GM18498 (cell line): Measurements from ENCODE around the gene CSK.
A peak's percentile ranks its signal among the peaks of the same experiment; 100 is the strongest.

Source experiments
- ATAC-seq: cut with Tn5 transposase; IDR thresholded peaks from one replicate; pipeline ENCODE4 v1.9.1; 2021; ENCODE audit warnings: mild to moderate bottlenecking, moderate library complexity; ENCODE audit not compliant: unreplicated experiment

The CSK gene

DNA sequence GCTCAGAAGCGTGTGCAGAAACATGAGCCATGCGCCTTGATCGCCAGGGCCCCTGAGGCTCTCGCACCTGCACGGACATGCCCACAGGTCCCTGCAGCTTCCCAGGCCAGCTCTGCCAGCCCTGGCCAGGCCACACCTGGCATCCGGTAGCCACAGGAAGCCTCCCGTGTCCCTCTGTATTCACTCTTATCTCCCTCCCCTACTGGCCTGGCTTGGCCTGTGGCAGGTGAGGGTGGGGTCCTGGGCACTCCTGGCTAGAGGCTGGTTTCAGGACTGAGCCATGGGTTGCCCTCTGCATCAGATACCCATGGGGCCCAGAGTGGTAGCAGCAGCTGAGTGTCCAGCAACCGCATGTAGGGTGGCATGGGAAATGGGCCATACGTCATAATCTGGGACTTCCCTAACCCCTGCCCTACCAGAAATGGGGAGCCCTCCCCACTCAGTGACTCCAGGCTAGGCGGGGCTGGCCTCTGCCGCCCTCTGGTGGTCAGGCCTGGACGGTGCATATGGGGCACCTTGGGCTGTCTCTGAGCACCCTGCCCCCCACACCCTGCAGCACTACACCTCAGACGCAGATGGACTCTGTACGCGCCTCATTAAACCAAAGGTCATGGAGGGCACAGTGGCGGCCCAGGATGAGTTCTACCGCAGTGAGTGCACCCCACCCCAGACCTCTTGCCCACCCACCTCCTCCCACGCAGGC, 18.1 kb downstream of the CSK start:
- peak; percentile 81 for ATAC-seq

DNA sequence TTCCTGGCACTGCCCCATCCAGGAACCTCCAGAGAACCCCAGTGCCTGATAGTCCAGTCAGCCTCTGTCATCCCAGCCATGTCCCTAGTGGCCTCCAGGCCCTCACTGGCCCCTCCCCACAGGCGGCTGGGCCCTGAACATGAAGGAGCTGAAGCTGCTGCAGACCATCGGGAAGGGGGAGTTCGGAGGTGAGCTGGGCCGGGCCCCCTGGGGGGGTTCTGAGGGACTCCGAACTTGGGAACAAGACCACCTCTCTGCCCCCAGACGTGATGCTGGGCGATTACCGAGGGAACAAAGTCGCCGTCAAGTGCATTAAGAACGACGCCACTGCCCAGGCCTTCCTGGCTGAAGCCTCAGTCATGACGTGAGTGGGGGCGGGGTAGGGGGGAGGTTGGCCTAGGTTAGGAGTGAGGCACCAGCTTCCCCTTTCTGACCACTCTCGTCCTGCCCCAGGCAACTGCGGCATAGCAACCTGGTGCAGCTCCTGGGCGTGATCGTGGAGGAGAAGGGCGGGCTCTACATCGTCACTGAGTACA, 18.7 kb downstream of the CSK start:
- no peak for ATAC-seq

DNA sequence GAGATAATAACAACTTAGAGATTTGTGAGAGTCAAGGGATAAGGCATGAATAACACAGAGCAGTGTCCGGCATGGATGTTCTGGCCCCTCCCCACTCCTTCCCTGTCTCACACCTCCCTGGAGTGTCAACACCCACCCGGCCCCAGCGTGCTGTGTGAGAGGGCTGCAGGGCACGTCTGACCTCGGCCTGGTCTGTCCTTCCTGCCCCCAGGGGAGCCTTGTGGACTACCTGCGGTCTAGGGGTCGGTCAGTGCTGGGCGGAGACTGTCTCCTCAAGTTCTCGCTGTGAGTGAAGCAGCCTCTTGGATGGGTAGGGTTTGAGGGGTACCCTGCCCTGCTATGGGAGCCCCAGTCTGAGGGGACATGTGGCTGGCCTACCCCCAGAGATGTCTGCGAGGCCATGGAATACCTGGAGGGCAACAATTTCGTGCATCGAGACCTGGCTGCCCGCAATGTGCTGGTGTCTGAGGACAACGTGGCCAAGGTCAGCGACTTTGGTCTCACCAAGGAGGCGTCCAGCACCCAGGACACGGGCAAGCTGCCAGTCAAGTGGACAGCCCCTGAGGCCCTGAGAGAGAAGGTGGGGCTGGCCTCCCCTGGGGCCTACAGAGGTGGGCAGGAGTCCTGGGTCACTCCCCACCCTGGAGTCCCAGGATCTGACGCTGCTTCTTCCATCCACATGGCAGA, 19.6 kb downstream of the CSK start:
- ATAC-seq = no peak

DNA sequence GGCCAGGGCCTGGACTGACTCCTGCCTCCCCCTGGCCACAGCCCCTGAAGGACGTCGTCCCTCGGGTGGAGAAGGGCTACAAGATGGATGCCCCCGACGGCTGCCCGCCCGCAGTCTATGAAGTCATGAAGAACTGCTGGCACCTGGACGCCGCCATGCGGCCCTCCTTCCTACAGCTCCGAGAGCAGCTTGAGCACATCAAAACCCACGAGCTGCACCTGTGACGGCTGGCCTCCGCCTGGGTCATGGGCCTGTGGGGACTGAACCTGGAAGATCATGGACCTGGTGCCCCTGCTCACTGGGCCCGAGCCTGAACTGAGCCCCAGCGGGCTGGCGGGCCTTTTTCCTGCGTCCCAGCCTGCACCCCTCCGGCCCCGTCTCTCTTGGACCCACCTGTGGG, 20.4 kb downstream of the CSK start:
- no peak for ATAC-seq

DNA sequence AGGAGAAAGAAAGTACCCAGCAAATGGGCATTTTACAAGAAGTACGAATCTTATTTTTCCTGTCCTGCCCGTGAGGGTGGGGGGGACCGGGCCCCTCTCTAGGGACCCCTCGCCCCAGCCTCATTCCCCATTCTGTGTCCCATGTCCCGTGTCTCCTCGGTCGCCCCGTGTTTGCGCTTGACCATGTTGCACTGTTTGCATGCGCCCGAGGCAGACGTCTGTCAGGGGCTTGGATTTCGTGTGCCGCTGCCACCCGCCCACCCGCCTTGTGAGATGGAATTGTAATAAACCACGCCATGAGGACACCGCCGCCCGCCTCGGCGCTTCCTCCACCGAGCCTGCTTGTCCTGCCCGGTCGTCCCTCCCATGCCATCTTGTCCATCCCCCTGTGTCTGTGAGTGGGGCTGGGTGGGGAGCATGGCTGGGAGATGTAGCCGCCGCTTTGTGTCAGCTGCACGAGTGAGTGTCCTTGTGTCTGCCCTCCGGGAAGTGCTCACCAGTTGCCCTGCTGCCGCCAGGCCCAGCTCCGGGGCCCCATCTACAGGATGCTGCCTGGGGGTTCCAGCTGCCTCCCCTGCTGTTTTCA, 21.1 kb downstream of the CSK start:
- ATAC-seq = no peak

DNA sequence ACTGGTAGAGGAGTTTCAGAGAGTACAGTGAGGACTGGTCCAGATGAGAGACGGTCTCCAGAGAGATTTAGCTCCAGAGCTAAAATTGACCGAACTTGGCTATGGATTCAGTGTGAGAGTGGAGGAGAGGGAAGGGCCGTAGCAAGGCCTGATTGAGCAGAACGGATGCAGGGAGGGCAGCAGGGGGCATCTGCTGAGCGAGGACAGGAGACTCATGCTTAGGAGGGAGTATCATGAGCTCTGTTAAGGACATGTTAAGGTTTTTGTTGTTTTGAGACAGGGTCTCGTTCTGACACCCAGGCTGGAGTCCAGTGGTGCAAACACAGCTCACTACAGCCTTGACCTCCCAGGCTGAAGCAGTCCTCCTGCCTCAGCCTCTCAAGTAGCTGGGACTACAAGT, 23.1 kb downstream of the CSK start:
- no peak for ATAC-seq

DNA sequence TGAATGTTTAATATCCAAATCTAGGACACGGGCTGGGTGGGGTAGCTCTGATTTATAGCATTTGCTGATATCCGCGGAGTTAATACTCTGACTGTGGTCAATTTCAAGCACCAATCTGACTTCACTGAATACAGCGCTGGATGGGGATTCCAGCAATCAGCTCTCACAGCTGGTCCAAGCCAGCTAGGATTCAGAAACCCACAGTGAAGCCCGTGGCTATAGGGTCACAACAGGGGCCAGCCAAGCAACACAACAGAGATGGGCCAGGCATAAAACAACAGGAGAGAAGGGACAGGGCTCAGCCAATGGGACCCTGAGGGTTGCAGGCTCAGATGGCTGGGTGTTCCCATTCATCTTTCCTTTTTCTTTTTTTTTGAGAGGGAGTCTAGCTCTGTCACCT, 25.4 kb downstream of the CSK start:
- no peak for ATAC-seq

DNA sequence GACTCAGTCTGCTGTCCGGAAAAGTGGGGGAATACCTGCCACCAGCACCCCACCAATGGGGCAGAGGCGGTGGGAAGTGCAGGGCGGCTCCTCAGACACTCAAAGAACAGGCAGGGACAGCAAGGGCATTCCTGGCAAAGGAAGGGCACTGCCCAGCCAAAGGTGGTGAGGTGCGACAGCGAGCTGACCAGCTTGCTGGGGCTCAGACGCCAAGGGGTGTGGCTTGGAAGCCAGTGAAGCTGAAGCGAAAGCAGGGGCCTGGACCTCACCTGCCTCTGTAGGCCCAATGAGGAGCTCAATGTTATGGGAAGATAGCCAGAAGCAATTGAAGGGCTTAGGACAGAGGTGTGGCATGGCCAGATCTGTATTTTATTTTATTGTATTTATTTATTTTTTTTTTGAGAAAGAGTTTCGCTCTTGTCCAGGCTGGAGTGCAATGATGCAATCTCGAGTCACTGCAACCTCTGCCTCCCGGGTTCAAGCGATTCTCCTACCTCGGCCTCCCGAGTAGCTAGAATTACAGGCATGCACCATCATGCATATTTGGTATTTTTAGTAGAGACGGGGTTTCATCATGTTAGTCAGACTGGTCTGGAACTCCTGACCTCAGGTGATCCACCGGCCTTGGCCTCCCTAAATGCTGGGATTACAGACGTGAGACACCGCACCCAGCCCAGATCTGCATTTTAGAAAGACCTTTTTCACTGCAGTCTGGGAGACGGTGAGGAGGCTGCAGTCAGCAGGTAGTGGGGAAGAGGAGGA, 26.4 kb downstream of the CSK start:
- ATAC-seq = no peak

DNA sequence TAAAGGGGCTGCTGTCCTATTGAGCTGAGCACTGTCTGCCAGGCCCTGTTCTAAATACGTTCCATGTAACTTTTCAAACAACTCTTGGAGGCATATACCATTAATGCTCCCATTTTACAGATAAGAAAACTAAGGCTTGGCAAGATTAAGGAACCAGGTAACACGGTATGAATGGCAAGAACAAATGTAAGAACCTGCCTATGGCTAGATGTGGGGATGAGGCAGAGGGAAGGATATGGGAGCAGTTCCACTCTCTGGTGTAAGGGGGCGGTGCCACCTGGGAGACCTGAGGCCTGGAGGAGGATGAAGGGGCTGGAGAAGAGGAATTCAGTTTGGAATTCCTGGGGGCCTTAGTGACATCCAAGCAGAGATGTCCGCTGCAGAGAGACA, 27.0 kb downstream of the CSK start:
- no peak for ATAC-seq

DNA sequence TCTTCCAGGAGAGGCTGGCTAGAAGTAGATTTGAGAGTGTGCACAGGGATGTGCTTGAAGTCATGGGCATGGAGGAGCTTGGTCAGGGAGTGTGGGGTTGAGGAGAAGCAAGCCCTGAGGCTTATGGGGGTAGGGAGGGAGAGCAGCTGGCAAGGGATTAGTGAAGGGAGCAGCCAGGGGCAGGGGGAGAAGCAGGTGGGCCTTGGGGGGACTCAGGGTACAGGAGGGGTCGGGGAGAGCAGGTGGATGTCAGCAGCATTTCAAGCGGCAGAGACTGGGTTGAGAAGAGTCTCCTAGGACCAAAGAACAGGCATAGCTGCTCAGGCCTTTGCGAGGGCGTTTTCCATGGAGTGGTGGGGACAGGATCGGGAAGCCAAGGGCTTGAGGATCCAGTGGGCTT, 27.4 kb downstream of the CSK start:
- no peak for ATAC-seq

DNA sequence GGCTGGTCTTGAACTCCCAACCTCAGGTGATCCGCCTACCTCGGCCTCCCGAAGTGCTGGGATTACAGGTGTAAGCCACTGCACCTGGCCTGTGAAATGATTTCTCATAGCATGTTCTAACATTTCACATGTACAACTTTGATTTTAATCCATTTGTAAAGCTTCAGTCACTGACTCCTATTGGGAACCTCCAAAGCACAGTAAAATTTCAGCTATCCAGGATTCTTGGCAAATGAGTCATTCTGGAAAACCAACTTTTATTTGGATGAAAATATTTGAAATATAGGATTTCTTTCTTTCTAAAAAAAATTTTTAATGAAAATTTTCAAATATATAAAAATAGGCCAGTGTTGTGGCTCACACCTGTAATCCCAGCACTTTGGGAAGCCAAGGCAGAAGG, 28.1 kb downstream of the CSK start:
- ATAC-seq = no peak

DNA sequence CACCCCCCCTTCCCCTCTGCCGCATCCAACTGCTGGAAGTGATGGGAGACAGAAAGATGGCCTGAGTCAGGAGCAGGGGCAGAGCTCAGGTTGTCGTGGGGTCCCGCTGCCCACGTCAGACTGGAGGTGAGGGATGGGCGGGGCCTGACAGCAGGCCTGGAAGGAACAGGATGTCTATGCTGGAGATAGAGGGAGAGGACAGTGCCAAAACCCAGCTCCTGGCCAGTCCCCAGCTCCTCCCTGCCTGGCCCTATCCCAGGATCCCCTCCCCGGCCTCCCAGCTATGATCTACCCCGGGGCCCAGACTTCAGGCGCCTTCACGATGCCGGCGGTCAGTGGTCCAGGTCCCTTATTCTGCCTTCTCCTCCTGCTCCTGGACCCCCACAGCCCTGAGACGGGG, 30.7 kb downstream of the CSK start, which contains the start of gene LMAN1L:
Gene LMAN1L (plus strand): TSS at position 303 of the 400 bp plus-strand sequence. CDS start 20 bp downstream, at position 323.
- ATAC-seq = no peak

DNA sequence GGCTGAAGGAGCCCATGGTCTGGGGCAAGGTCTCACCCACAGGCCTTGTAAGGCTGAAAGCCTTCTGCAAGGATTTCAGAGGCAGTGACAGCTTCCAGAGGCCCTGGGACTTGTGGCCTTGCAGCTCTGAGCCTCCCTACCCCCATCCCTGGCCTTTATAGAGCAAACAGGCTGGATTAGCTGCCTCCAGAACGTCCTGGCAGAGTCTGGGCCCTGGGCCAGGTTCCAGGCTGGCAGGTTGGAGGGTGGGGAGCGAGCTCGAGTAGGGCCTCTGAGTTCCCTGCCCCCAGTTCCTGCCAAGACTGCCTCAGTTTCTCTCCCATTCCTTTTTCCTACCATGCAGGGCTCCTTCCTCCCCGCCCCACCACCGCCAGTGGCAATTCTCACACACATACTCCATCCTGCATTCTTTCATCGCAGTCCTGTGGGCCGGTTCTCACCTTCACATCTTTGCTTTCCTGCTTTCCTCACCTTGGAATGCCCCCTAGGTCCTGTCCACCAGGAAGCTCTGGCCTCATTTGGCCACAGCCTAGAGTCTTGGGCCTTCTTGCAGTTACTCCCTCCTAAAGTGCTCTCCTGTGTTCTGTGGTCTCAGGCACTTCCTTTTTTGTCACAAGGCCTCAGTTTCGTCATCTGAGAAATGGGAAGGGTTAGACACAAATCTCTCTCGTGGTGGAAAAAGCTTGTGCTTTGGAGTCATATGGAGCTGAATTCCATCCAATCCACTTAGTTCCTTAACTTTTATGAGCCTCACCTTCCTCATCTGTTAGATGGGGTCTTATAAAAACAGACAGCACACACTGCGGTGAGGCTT, 33.4 kb downstream of the CSK start:
- ATAC-seq = no peak

DNA sequence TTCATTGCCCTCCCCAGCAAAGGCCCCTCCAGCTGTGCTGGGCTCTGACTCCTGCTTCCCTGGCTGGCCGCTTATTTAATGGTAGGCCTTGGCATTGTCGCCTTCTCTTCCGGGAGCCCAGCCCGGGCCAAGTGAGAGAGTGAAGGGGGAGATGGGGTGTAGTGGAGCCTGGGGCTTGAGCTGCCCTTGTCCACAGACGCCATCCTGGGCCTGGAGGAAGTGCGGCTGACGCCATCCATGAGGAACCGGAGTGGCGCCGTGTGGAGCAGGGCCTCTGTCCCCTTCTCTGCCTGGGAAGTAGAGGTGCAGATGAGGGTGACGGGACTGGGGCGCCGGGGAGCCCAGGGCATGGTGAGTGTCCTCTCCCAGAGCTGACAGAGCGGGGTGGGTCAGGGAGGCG, 34.1 kb downstream of the CSK start:
- ATAC-seq = no peak

DNA sequence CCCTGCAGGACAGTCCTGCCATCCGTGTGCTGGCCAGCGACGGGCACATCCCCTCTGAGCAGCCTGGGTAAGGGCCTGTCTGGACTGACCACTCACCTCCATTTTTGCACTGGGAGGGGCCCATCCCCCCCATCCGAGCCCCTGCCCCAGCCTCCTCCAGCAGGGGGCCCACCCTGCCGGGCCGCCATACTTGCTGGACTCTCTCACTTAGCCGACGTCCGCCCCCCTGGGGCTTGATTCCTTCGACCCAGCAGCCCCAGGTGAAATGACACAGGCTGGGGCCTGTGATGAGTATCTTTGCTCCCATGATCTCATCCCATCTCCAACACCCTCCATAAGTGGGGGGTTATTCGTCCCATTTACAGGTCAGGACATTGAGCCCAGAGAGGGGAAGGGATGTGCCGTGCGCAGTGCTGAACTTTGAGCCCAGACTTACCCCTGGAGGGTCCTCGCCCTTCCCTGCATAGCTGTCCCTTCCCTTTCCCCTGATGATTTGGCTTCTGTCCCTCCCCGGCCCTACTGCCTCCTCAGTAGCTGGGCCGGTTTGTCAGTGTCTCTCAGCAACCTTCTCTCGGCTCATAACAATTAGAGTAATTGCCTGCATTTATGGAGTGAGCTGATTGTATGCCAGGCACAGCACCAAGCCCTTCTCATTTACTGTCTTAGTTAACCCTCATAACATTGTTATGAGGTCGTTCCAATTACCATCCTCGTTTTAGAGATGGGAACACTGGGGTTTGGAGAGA, 34.9 kb downstream of the CSK start:
- ATAC-seq = no peak

DNA sequence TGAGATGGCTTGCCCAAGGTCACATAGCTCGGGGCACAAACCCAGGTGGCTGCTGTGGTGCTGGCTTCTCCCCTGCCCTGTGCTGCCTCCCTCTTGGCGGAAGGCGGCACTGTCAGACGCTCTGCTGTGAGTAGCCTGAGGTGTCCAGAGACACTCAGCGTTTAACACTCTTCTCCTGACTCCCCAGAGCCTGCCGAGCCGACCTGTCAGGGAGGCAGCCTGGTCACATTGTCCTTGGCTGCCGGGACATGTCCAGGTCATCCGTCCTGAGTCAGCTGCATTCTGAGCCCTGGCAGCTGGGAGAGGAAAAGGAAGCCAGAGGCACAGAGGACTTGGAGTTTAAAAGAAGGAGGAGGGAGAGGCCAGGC, 35.5 kb downstream of the CSK start:
- no peak for ATAC-seq

DNA sequence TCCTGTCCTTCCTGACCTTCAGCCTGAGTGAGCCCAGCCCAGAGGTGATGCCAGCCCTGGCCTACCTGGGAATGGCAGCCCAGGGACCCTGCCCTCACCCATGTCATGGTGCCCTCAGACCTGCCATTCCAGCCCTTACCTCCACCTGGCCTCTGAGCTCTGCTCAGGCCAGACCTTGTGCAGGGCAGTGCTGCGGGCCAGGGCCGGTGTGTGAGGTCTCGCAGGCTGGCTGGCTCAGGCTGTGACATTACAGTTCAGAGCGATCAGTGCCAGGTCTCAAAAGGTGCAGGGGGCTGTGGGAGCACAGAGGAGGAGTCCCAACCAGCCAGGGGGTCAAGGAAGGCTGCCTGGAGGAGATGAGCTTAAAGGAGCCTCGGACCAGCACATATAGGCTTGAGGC, 38.2 kb downstream of the CSK start:
- no peak for ATAC-seq

DNA sequence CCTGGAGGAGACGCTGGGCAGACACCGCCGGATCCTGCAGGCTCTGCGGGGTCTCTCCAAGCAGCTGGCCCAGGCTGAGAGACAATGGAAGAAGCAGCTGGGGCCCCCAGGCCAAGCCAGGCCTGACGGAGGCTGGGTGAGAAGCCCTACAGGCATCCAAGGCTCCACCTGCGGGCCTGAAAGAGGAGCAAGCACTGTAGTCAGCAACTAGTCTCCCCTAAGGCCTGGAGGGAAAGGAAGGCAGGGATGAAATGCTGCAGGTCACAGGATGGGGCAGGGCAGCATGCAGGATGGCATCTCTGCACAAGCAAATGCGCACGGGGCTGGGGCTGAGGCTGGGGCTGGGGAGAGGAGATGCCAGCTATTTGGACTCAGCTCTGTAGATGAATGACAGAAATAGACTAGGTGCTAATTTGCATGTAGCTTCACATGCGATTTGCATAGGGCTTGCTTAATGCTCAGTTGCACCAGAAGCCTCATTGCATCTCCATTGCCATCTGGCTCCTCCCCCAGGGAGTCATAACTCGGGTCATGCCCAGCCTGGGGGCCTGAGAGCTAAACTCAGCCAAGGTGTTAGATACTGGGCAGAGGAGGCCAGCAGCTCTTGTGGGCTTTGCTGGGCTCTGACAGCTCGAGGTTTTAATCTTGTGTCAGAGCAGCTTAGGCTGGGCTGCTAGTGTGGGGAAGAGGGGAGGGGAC, 39.4 kb downstream of the CSK start:
- peak; percentile 82 for ATAC-seq

DNA sequence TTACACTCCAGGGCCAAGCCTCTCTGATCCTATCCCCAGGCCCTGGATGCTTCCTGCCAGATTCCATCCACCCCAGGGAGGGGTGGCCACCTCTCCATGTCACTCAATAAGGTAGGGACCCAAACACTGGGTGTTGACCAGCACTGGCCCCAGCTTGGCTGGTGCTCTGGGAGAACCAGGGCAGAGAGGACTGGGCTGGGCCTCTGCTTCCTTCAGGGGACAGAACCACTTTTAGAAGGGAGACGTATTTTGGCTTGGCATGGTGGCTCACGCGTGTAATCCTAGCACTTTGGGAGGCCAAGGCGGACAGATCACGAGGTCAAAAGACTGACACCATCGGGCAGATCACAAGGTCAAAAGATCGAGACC, 39.9 kb downstream of the CSK start:
- ATAC-seq = no peak
